Measurements from ENCODE around the gene FXYD3.

- TF ChIP-seq CTCF (IDR thresholded peaks at IDR 0.05): no peak
- no peak for TF ChIP-seq MAX (IDR thresholded peaks at IDR 0.05; ENCODE audit: low read depth)
- TF ChIP-seq USF1 (IDR thresholded peaks at IDR 0.05; ENCODE audit: borderline replicate concordance, low read depth): no peak
- no peak for TF ChIP-seq RCOR1 (IDR thresholded peaks at IDR 0.05; ENCODE audit: low read length)
- no peak for TF ChIP-seq SIN3A (IDR thresholded peaks at IDR 0.05; ENCODE audit: borderline replicate concordance, low read depth, low read length)
- TF ChIP-seq SMC3 (IDR thresholded peaks at IDR 0.05; ENCODE audit: low read depth, low read length): no peak
- TF ChIP-seq CHD2 (IDR thresholded peaks at IDR 0.05; ENCODE audit: low read length, partially characterized antibody): no peak
- no peak for TF ChIP-seq MEF2A (IDR thresholded peaks at IDR 0.05; ENCODE audit: borderline replicate concordance, low read depth)
- no peak for TF ChIP-seq ELF1 (IDR thresholded peaks at IDR 0.05)
- TF ChIP-seq EZH2phosphoT487 (IDR thresholded peaks at IDR 0.05; ENCODE audit: borderline replicate concordance, low read depth): no peak
- no peak for TF ChIP-seq POLR2AphosphoS5 (IDR thresholded peaks at IDR 0.05; ENCODE audit: low read depth, low read length)
- no peak for TF ChIP-seq NFIC (IDR thresholded peaks at IDR 0.05; ENCODE audit: borderline replicate concordance)
- no peak for TF ChIP-seq JUND (IDR thresholded peaks at IDR 0.05)
- no peak for TF ChIP-seq ZBTB33 (IDR thresholded peaks at IDR 0.05; ENCODE audit: borderline replicate concordance, low read depth)
These were observed 16.6 kb downstream of the FXYD3 start for GRCh38 chr19:35132254-35132653.

All from SK-N-SH (cell line).